Neural cell (in vitro differentiated cells): ENCODE results near the gene ABCA1. TPM values are rescaled to one million over a fixed set of nuclear protein-coding genes. Genes with fewer than 3 reads are reported as not detected.

Experiments
- H2AFZ ChIP-seq: fragments of 200-600, 300-800 bp; sonication (generic), shearing (Covaris generic); 2 replicates; pipeline ENCODE4 v1.6.0; 2014; ENCODE audit warnings: low read depth, mild to moderate bottlenecking, antibody characterized with exemption, low read length, moderate library complexity
- H3F3A ChIP-seq: fragments of 200-600 bp; shearing (Covaris generic); 2 replicates; pipeline ENCODE4 v1.6.1; 2016; ENCODE audit warnings: mild to moderate bottlenecking, moderate library complexity, mixed read lengths, antibody characterized with exemption, low read length; ENCODE audit not compliant: insufficient read depth, poor library complexity, severe bottlenecking
- H3K27ac ChIP-seq: fragments of 200-600, 300-800 bp; sonication (generic), shearing (Covaris generic); 2 replicates; pipeline ENCODE4 v1.5.1; 2014; ENCODE audit warnings: mild to moderate bottlenecking, low read length, moderate library complexity
- H3K27me3 ChIP-seq: fragments of 300-800, 200-600 bp; sonication (generic), shearing (Covaris generic); 2 replicates; pipeline ENCODE4 v1.6.0; 2014; ENCODE audit warnings: mild to moderate bottlenecking, low read depth, low read length, moderate library complexity; ENCODE audit not compliant: insufficient read depth
- H3K36me3 ChIP-seq: fragments of 300-800, 200-600 bp; sonication (generic), shearing (Covaris generic); 2 replicates; pipeline ENCODE4 v1.5.1; 2014; ENCODE audit warnings: mild to moderate bottlenecking, antibody characterized with exemption, low read length, moderate library complexity; ENCODE audit not compliant: insufficient read depth
- H3K4me2 ChIP-seq: fragments of 300-800, 200-600 bp; sonication (generic), shearing (Covaris generic); 2 replicates; pipeline ENCODE4 v1.6.0; 2014; ENCODE audit warnings: mild to moderate bottlenecking, low read length
- H3K4me3 ChIP-seq: fragments of 300-800, 200-600 bp; sonication (generic), shearing (Covaris generic); 2 replicates; pipeline ENCODE4 v1.5.1; 2014; ENCODE audit warnings: mild to moderate bottlenecking, low read length, moderate library complexity
- H3K79me2 ChIP-seq: fragments of 200-600 bp; shearing (Covaris generic); replicated peaks from 2 replicates; pipeline ENCODE4 v1.6.0; 2014; ENCODE audit warnings: mild to moderate bottlenecking, low read length, moderate library complexity; ENCODE audit not compliant: insufficient read depth
- H3K9ac ChIP-seq: fragments of 300-800, 200-600 bp; sonication (generic), shearing (Covaris generic); 2 replicates; pipeline ENCODE4 v1.6.1; 2016; ENCODE audit warnings: mild to moderate bottlenecking, low read length, mixed read lengths
- H3K9me2 ChIP-seq: fragments of 200-600 bp; shearing (Covaris generic); 2 replicates; pipeline ENCODE4 v1.6.1; 2016; ENCODE audit warnings: mild to moderate bottlenecking, low read length, mixed read lengths; ENCODE audit not compliant: insufficient read depth
- H3K9me3 ChIP-seq: fragments of 200-600, 300-800 bp; sonication (generic), shearing (Covaris generic); 2 replicates; pipeline ENCODE4 v1.6.1; 2016; ENCODE audit warnings: mild to moderate bottlenecking, mixed run types, low read length, moderate library complexity, mixed read lengths
- H4K20me1 ChIP-seq: fragments of 200-600 bp; shearing (Covaris generic); 2 replicates; pipeline ENCODE4 v1.6.1; 2016; ENCODE audit warnings: mild to moderate bottlenecking, mixed run types; ENCODE audit not compliant: insufficient read depth
- EP300 ChIP-seq: fragments of 450-650 bp; conservative IDR thresholded peaks from 2 replicates; pipeline ENCODE4 v1.6.1; 2014; ENCODE audit warnings: antibody characterized with exemption, mild to moderate bottlenecking, moderate library complexity; ENCODE audit not compliant: poor library complexity, severe bottlenecking
- EZH2 ChIP-seq: fragments of 200-600, 300-800 bp; shearing (Covaris generic), sonication (generic); IDR thresholded peaks from 2 replicates; pipeline ENCODE4 v1.6.1; 2014; ENCODE audit warnings: antibody characterized with exemption, low read length, borderline replicate concordance, mild to moderate bottlenecking; ENCODE audit not compliant: insufficient read depth, poor library complexity, severe bottlenecking
- MXI1 ChIP-seq: fragments of 450-650 bp; conservative IDR thresholded peaks from 2 replicates; pipeline ENCODE4 v1.6.1; 2014; ENCODE audit warnings: antibody characterized with exemption, mild to moderate bottlenecking; ENCODE audit not compliant: poor library complexity, severe bottlenecking
- POLR2AphosphoS5 ChIP-seq: IDR thresholded peaks from 2 replicates; pipeline ENCODE4 v1.6.1; 2012
- RAD21 ChIP-seq: fragments of 450-650 bp; conservative IDR thresholded peaks from 2 replicates; pipeline ENCODE4 v1.6.1; 2014; ENCODE audit warnings: antibody characterized with exemption, mild to moderate bottlenecking, moderate library complexity
- SMC3 ChIP-seq: fragments of 450-650 bp; conservative IDR thresholded peaks from 2 replicates; pipeline ENCODE4 v1.6.1; 2014; ENCODE audit warnings: antibody characterized with exemption, mild to moderate bottlenecking, moderate library complexity; ENCODE audit not compliant: poor library complexity
- TAF1 ChIP-seq: IDR thresholded peaks from 2 replicates; pipeline ENCODE4 v1.6.1; 2012; ENCODE audit warnings: low read depth
- polyA plus RNA-seq: library from polyadenylated mRNA; depleted of rRNA; stranded (reverse); fragments of >200 nt; gene quantifications from 2 replicates; pipeline ENCODE4 v1.2.3, GENCODE V29; 2014
- TF ChIP-seq, protein P1 (sequence below): fragments of 450-650 bp; IDR thresholded peaks from 2 replicates; pipeline ENCODE4 v1.5.1; 2014; ENCODE audit warnings: antibody characterized with exemption, mild to moderate bottlenecking, moderate library complexity; ENCODE audit not compliant: poor library complexity, severe bottlenecking
- TF ChIP-seq, protein P2 (sequence below): IDR thresholded peaks from 2 replicates; pipeline ENCODE4 v1.6.1; 2012; ENCODE audit warnings: borderline replicate concordance

ABCA1 gene
- polyA plus RNA-seq, 1 donor from 2014 or later: 5.2 TPM

DNA sequence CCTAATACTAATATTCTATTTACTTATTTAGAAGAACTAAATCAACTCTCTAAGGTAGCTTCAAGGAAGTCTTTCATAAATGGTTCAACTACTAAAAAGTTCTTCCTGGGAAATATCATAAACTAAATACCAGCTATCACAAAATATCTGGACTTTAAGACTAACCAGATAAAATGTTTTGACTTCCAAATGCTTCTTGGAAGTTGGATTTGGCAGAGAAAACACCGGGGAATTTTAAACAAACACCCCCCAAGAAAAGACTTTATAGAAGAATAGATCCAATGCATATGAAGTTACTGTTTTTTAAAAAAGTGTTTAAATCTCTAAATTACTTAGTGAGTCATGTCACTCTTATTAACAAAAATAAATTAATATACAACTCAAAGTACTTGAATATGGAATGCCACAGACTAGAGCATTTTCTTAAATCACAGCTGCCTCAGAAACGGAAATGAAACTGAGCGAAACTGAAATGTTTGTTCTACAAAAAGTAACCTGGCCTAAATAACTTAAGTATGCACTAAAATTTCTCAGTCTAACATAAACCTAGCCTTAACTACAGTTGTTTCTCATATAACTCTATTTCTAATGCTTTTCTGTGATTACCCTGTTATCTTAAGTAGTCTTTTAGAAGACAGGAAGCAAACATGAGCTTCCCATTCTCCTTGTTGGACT, 6.8 kb downstream of the ABCA1 start:
- H2AFZ ChIP-seq: no peak overlapping the region

DNA sequence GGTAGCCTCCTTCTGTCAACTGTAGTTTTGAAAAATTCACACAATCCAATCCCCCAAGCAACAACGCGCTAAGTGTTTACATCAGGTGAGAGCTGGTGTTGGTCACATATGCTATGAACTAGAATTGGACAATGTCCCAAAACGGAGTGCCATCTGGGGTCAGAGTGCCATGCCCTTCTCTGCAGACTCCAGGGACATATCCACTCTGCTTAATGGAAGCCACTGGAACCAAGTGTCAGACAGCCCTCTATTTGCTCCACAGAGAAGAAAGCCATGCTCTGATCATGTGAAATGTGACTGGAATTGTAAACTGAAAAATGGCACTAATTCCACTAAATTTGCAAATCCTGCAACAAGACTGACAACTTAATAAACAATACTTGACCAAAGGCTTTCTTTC, 12.2 kb downstream of the ABCA1 start:
- no peaks in the 10 kb centered on the region for H4K20me1 ChIP-seq
- H3K4me3 ChIP-seq: no peak overlapping the region
- no peak overlapping the region for H3K9ac ChIP-seq
- no peak overlapping the region for H3K4me2 ChIP-seq
- H3K27me3 ChIP-seq: no peaks in the 10 kb centered on the region
- no peak overlapping the region for H3K27ac ChIP-seq
- no peak overlapping the region for H2AFZ ChIP-seq
- H3K36me3 ChIP-seq: peaks cover 3% of the 10 kb centered on the region
- TF ChIP-seq EZH2 (no peak), EP300 (no peak), MXI1 (no peak), TAF1 (no peak), POLR2AphosphoS5 (no peak), SMC3 (no peak), RAD21 (no peak)
- TF ChIP-seq, protein P1, sequence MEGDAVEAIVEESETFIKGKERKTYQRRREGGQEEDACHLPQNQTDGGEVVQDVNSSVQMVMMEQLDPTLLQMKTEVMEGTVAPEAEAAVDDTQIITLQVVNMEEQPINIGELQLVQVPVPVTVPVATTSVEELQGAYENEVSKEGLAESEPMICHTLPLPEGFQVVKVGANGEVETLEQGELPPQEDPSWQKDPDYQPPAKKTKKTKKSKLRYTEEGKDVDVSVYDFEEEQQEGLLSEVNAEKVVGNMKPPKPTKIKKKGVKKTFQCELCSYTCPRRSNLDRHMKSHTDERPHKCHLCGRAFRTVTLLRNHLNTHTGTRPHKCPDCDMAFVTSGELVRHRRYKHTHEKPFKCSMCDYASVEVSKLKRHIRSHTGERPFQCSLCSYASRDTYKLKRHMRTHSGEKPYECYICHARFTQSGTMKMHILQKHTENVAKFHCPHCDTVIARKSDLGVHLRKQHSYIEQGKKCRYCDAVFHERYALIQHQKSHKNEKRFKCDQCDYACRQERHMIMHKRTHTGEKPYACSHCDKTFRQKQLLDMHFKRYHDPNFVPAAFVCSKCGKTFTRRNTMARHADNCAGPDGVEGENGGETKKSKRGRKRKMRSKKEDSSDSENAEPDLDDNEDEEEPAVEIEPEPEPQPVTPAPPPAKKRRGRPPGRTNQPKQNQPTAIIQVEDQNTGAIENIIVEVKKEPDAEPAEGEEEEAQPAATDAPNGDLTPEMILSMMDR: no peak
- TF ChIP-seq, protein P2, sequence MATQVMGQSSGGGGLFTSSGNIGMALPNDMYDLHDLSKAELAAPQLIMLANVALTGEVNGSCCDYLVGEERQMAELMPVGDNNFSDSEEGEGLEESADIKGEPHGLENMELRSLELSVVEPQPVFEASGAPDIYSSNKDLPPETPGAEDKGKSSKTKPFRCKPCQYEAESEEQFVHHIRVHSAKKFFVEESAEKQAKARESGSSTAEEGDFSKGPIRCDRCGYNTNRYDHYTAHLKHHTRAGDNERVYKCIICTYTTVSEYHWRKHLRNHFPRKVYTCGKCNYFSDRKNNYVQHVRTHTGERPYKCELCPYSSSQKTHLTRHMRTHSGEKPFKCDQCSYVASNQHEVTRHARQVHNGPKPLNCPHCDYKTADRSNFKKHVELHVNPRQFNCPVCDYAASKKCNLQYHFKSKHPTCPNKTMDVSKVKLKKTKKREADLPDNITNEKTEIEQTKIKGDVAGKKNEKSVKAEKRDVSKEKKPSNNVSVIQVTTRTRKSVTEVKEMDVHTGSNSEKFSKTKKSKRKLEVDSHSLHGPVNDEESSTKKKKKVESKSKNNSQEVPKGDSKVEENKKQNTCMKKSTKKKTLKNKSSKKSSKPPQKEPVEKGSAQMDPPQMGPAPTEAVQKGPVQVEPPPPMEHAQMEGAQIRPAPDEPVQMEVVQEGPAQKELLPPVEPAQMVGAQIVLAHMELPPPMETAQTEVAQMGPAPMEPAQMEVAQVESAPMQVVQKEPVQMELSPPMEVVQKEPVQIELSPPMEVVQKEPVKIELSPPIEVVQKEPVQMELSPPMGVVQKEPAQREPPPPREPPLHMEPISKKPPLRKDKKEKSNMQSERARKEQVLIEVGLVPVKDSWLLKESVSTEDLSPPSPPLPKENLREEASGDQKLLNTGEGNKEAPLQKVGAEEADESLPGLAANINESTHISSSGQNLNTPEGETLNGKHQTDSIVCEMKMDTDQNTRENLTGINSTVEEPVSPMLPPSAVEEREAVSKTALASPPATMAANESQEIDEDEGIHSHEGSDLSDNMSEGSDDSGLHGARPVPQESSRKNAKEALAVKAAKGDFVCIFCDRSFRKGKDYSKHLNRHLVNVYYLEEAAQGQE: no peak
- H3K9me3 ChIP-seq: no peaks in the 10 kb centered on the region
- peaks cover 35% of the 10 kb centered on the region for H3K79me2 ChIP-seq
- H3F3A ChIP-seq: no peaks in the 10 kb centered on the region
- H3K9me2 ChIP-seq: no peaks in the 10 kb centered on the region

More for the DNA sequence above, 6.8 kb downstream of the ABCA1 start:
- Histone ChIP-seq H3K36me3 (peaks cover 3% of the 10 kb centered on the region), H3K4me2 (no peak overlapping the region), H3K9ac (no peak overlapping the region), H3F3A (no peaks in the 10 kb centered on the region), H3K9me2 (no peaks in the 10 kb centered on the region), H3K27me3 (no peaks in the 10 kb centered on the region), H3K27ac (no peak overlapping the region), H4K20me1 (no peaks in the 10 kb centered on the region), H3K79me2 (peaks cover 54% of the 10 kb centered on the region), H3K9me3 (no peaks in the 10 kb centered on the region), H3K4me3 (no peak overlapping the region)
- TF ChIP-seq EP300 (no peak), MXI1 (no peak), EZH2 (no peak), TAF1 (no peak), RAD21 (no peak), POLR2AphosphoS5 (no peak), SMC3 (no peak)
- TF ChIP-seq, protein P2: no peak
- TF ChIP-seq, protein P1: no peak
